ENCODE results near the gene CFAP300. TPM values are rescaled to one million over a fixed set of nuclear protein-coding genes. Genes with fewer than 3 reads are reported as not detected.

Gene CFAP300
- total and polyA plus RNA-seq, 8 donors, result 4.9 to 12.1 (median 8.1) TPM

GRCh38 chr11:102006835-102007566 lies 40.2 kb upstream of the CFAP300 start:
- Histone ChIP-seq H3K9me3 (no peaks in the 10 kb centered on the region), H3K4me1 (peaks cover 0 to 6% of the 10 kb centered on the region in 2 donors), H3K36me3 (no peaks in the 10 kb centered on the region), H3K27me3 (no peaks in the 10 kb centered on the region), H3K27ac (peak overlapping the region; percentile 45 to 63), H3K4me3 (no peak overlapping the region)
- TF ChIP-seq CTCF (IDR thresholded peaks at IDR 0.05), result no peak
- intact Hi-C loops (cut with DNase I), result loop anchor here in 1 of 2 donors (5.0 kb wide), 1 partner anchor 145 kb away; no protein-coding TSS in a partner anchor
- ATAC-seq (peak; percentile 46), DNase-seq (peak in 2 of 4 donors; percentile 43 to 65)

GRCh38 chr11:102007567-102008437 lies 39.4 kb upstream of the CFAP300 start:
- peaks cover 0 to 6% of the 10 kb centered on the region in 2 donors for H3K4me1 ChIP-seq
- ATAC-seq (peak; percentile 86), DNase-seq (peak in 3 of 4 donors; percentile 50 to 54 (median 53))
- intact Hi-C loops (cut with DNase I), result loop anchor here in 1 of 2 donors (5.0 kb wide), 1 partner anchor 146 kb away; no protein-coding TSS in a partner anchor
- H3K36me3 ChIP-seq, result no peaks in the 10 kb centered on the region
- peak; percentile 51 to 55 for TF ChIP-seq CTCF (IDR thresholded peaks at IDR 0.05)
- no peak overlapping the region for H3K4me3 ChIP-seq
- no peaks in the 10 kb centered on the region for H3K9me3 ChIP-seq
- peak overlapping the region; percentile 45 to 63 for H3K27ac ChIP-seq
- H3K27me3 ChIP-seq, result no peaks in the 10 kb centered on the region

- ATAC-seq, result peak; percentile 88
- peak overlapping the region; percentile 28 to 64 for H3K27ac ChIP-seq
- no peaks in the 10 kb centered on the region for H3K36me3 ChIP-seq
- peak in 3 of 4 donors; percentile 32 to 87 (median 84) for DNase-seq
- no peak for TF ChIP-seq CTCF (IDR thresholded peaks at IDR 0.05)
- intact Hi-C loops (cut with DNase I), result no loop called here
- no peaks in the 10 kb centered on the region for H3K27me3 ChIP-seq
- no peak overlapping the region for H3K4me3 ChIP-seq
- H3K9me3 ChIP-seq, result no peaks in the 10 kb centered on the region
- H3K4me1 ChIP-seq, result peaks cover 0 to 6% of the 10 kb centered on the region in 2 donors
These were observed 36.3 kb upstream of the CFAP300 start for GRCh38 chr11:102010776-102011494.

GRCh38 chr11:102012946-102013345 lies 34.3 kb upstream of the CFAP300 start:
- peaks cover 0 to 6% of the 10 kb centered on the region in 2 donors for H3K4me1 ChIP-seq
- no peak overlapping the region for H3K27ac ChIP-seq
- DNase-seq, result no peak
- intact Hi-C loops (cut with DNase I), result no loop called here
- H3K36me3 ChIP-seq, result no peaks in the 10 kb centered on the region
- H3K4me3 ChIP-seq, result no peak overlapping the region
- ATAC-seq, result no peak
- no peaks in the 10 kb centered on the region for H3K27me3 ChIP-seq
- H3K9me3 ChIP-seq, result no peaks in the 10 kb centered on the region
- no peak for TF ChIP-seq CTCF (IDR thresholded peaks at IDR 0.05)

Measured in left lung (tissue), 10 donors.